NCI-H2029 (cell line): ENCODE measurements around the gene MMP23B.
"Not testable (repeated sequence)": the region's sequence is repeated elsewhere in the genome, so short reads cannot be mapped to it uniquely, and the experiment has no call there.

ENCODE experiments used
- DNase-seq: peaks from one replicate; lab custom pipeline; 2025; lab: John Stamatoyannopoulos, UW

The MMP23B gene

DNA sequence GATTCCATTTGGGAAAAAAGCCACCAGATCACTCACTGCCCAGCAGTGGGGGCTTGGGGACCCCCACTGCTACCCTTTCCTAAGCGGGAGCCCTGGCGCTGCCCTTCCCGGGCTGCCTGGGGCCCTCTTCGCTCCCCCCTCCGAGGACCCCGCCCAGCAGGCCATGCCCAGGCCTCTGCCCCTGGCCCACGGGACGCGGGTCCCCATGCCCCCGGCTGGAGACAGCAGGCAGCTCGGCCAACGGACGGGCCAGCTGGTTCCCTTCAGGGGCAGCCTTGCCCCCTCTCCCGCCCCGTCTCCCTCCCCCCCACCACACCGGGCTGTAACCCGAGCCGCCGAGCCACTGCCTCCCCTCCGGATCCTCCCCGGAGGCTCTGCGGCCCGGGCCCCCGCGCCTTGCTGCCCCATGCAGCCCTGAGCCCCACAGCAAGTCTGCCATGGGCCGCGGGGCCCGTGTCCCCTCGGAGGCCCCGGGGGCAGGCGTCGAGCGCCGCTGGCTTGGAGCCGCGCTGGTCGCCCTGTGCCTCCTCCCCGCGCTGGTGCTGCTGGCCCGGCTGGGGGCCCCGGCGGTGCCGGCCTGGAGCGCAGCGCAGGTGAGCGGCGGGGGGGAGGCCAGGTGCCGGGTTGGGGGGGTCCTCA is at the start of gene MMP23B:
TSS of gene MMP23B (plus strand) at position 392 of the 639 bp plus-strand sequence. CDS start at position 438, 46 bp downstream.
- no peak for DNase-seq

DNA sequence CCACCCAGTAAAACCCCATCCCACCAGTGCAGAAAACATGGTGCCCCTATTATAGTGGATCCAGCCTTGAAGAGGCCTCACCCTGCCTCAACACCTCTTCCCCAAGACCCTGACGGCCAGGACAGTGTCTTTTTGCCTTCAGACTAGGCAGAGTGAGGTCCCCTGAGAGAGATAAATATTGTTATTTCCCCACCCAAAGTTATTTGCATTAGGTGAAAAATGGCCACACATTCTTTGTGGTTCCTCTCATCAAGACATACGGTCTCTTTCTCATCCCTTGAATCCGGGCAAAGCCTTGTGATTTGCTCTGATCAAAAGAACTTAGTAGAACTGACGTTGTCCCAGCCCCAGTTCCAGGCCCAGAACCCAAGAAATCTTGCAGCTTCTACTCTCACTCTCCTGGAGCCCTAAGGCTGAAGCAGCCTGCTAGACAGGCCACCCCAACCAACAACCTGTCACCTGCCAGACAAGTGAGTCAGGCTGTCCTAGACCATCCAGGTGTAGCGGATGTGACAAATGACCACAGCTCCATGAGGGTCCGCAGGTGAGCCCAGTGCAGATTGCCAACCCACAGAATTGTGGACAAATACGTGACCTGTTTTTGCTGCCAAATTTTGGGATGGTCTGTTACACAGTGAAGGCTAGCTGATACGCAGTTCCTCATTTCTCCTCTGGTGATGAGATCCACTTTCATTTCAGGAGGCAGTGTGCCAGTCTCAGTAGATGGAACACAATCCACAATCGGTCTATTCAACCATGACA is 49.2 kb upstream of the MMP23B start:
- no peak for DNase-seq

DNA sequence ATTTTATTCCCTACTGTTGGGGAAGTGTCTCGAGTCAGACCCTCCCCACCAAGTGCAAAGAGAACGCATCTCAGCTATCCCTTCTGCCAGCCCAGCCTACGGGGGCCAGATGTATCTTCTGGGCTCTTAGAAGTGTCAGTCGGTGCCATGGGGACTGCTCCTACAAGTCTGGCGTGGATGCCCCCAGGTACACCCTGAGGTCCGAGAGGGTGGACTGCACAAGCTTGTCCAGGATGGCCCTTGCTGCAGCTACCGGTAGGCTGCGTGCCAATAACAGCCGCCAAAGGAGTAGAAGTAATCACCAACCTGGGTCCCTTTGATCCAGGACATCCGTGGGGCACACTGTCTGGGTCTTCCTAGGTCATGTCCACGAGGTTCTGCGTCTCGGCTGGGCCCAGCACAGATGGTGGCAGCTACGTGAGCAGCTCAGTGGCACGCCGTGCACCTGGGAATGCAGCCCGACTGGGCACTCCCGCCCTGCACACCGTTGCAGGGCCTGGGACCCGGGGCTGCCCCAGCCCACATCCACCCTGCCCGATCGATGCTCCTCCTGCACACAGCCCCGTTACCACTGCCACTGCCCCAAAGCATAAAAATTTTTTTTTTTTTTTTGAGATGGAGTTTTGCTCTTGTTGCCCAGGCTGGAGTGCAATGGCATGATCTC is 48.5 kb upstream of the MMP23B start:
- no peak for DNase-seq

DNA sequence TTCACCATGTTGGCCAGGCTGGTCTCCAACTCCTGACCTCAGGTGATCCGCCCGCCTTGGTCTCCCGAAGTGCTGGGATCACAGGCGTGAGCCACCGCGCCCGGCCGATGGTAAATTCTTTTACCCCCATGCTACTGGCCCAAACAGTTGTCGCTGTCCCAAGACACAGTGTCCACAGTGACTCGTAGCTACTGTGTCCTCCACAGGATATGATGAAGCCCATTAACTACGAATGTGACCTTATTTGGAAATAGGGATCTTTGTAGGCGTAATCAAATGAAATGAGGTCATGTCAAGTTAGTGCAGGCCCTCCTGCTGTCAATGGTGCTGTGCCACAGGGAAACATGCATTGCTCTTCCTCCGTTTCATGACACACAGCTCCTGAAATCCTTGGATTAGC is 40.5 kb upstream of the MMP23B start:
- DNase-seq, result no peak

DNA sequence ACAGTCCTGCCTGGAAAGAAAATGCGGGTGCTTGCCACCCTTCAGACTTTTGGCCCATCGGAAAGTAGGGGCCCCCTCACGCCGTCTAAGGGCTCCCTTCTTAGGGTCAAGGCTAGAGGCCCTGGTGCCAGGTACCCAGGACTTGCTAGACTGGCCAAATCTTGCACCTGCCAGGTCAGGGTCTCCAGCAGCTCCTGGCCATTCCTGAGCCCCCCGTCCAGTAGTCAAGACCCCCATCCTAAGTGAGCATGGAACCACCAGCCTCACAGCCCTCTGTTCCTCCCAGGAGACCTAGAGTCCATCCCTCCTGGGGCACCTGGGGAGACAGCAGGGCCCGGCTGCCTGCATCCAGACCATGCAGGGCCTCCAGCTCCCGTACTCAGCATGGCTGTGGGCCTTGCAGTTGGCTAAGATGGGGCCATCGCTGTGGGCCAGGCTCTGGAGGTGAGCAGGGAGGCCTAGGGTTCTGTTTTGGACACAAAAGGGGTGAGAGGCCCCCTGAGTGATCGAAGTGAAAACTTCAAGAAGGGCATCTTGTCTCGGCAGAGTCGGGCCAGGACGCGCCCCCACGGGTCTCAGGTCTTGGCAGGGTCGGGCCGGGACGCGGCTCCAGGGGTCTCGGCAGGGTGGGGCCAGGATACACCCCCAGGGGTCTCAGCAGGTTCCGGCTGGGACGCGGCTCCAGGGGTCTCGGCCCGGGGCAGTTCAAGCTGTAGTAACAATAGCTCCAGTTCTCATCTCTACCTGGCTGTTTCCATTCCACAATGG is 38.0 kb upstream of the MMP23B start:
- DNase-seq, result no peak

DNA sequence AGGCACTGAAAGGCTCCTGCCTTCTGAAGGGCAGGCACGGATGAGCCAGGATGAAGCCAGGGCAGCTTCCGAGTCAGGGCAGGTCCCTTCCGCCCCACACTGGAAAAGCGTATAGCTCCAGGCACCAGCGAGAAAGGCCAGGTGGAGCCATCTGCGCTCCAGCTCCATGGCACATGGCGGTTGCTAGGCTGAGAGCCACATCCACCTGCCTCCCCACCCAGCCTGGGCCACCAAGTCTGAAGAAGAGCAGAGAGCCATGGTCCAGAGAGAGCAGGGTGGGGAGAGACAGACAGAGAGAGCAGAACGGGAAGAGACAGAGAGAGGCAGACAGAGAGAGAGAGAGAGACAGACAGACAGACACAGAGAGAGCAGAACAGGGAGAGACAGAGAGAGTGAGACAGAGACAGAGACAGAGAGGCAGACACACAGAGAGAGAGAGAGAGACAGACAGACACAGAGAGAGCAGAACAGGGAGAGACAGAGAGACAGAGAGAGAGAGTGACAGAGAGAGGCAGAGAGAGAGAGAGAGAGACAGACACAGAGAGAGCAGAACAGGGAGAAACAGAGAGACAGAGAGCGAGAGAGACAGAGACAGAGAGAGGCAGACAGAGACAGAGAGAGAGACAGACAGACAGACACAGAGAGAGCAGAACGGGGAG is 37.2 kb upstream of the MMP23B start:
- DNase-seq, result no peak

DNA sequence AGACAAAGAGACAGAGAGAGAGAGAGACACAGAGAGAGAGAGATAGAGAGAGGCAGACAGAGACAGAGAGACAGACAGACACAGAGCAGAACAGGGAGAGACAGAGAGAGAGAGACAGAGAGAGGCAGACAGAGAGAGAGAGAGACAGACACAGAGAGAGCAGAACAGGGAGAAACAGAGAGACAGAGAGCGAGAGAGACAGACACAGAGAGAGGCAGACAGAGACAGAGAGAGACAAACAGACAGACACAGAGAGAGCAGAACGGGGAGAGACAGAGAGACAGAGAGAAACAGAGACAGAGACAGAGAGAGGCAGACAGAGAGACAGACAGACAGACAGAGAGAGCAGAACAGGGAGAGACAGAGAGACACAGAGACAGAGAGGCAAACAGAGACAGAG is 36.6 kb upstream of the MMP23B start:
- not testable (repeated sequence) for DNase-seq

DNA sequence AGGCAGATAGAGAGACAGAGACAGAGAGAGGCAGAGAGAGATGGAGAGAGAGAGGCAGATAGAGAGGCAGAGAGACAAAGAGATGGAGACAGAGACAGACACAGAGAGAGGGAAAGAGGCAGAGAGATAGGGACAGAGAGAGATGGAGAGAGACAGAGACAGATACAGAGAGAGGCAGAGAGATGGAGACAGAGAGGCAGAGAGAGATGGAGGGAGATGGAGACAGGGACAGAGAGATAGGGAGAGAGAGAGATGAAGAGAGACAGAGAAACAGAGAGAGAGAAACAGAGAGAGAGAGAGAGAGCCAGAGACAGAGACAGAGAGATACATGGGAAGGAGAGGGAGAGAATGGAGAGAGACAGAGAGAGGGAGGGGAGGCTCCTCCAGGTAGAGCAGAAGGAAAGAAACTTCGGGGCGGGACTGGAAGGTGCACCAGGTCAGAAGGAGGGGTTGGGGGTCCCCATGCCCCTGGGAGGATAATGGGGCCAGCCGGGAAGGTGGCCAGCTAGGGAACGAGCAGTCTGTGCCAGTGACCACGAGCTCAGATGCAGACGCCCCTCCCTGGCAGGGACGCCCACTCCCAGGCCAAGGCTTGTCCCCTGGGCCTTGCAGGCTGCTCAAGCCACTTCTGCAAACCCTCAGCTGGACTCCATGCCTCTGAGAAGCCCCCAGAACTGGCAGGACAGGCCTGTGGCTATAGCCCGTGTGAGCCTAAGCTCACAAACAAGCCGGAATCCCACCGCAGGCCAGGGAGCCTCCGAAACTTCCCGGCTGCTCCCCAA is 35.3 kb upstream of the MMP23B start:
- DNase-seq, result no peak

DNA sequence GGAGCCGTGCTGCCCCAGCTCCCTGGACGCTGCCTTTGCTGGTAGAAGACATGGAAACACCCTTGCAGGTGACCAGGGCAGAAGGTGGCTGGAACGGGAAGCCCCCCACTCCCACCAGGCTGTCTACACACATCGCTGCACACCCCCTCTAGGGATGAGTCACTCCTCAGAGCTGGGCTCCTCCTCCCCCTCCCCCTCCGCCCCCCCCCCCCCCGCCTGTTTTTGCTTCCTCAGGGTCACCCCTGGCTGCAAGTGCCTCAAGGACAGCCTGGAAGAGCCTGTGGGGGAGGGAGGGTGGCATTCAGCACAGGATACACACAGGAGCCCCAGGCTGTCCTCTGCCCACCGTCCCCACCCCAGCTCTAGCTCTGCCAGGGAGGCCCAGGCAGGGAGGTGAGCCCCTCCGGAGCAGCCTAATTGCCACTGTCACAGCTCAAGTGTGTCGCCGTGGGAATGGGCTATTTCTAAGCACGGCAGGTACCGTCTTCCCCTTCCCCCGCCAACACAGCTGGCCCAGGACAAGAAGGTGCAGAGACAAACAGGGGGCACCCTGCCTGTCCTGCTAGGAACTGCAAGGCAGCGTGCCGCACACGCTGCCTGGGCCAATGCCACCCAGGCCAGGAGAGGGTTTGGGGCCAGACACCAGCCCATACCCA is 34.6 kb upstream of the MMP23B start:
- no peak for DNase-seq

DNA sequence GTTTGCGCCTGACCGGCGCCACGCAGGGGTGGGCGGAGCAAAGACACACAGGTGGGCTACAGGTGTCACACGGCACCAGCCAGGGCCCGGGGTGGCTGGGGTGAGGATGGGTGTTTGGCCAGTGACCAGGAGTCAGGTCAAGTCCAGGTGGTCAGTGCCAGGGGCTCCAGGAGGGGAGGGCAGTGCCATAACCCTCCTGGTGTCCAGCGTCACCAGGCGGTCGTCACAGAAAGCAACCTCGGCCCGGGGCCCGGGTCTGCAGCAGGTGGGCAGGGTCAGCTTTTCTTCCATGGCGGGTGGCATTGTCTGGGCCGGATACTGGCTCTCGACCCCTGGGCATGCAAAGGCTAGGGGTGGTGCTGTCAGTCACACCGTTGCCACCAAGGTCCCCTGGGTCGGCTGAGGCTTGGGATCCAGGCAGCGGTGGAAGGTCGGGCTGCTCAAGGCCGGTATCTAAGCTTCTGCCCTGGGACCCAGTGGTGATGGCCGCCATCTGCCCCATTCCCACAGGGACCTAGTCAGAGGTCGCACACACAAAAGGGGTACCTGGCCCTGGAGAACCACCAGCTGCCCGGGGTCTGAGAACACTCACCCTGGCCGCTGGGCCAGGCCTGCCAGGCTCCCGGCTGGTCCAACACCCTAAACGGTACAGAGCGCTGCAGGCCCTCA is 33.8 kb upstream of the MMP23B start:
- DNase-seq, result no peak

DNA sequence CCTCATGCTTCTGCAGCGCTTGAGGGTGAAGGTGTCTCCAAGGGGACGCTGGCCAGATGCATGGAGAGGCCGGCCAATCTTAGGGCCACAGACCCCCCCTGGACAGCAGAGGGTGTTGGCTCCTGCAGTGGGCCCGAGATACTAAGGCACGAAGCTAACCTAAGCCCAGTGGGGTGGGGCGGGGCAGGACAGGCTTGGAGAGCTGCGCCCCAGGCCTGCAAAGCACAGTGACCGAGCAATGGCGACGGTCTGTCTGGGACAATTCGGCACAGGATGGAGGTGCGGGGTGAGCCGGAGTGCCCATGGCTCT is 33.3 kb upstream of the MMP23B start:
- DNase-seq, result no peak

DNA sequence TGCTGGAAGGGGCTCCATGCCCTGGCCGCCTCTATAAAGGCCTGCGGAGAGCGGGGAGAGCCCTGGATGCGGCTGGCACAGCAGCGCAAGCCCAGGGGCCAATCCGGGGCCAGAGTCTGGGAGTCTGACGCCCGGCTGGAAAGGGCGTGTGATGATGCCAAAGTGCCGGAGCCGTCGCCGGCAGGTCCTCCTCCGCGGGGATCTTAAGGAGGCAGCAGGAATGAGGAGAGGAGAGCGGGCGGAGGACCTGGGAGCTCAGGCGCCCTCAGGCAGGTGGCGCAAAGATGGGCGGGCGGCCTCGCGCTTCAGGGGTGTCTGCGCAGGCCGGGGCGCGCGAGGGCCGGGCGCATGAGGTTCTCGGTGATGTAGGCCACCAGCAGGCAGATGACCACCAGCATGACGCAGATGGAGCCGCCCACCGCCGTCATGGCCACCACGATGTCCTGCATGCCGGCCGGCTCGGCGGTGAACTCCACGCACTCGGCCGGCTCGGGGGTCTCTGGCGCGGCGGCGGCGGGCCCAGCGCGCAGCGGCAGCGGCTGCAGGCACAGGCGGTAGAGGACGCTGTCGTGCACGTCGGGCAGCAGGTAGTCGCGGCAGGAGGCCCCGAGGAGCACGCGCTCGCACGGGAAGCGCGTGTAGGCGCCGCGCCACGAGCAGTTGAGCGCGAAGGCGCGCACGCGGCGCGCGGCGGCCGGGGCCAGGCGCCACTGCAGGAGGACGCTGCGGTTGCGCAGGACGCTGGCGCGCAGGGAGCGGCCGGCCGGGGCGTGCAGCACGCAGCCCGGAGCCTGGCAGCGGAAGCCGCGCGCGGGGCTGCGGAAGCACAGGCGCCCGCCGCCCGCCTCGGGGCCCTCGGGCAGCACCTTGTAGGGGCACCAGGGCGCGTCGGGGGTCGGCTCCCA is 32.7 kb upstream of the MMP23B start:
- no peak for DNase-seq

DNA sequence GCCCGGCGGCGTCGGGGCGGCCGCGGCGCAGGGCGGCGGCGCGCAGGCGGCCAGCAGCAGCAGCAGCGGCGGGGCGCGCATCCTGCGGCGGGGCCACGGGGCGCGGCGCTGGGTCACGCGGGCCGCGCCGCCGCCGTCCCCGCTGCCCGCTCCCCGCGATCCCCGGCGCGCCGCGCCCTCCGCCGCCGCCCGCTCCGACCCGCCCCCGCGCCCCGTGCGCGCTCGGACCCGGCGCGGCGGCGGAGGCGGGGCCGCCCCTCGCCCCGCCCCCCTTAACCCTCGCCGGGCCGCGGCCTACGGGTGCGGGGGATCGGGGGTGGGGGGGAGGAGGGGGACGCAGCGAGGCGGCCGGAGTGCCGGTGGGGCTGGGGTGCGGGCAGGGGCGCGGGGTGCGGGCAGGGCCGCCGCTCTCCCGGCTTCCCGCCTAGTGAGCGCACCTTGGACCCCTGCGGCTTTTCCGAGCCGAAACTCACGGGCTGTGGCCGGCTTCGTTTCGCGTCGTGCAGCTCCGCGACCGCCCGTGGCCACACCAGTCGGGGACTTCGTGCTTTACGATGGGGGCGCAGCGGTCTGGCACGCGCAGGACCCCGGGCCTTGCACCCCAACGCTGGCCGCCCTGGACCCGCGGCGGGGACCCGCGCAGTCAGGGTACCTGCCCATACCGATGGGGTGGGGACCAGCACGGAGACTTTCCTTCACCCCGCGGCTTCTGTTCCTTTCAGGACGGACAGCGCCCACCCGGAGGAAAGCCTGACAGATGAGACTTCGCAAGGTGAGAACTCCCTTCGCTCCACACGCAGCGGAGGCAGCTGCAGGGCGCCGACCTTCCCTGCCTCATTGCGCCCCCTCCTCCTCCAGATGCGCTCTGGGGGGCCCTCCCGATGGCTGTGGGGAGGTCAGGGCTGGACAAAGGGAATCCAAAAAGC is 31.8 kb upstream of the MMP23B start, which contains the start of gene FNDC10:
TSS of gene FNDC10 (minus strand) at position 201 of the 926 bp plus-strand sequence. CDS start at position 81, 120 bp downstream.
- no peak for DNase-seq

DNA sequence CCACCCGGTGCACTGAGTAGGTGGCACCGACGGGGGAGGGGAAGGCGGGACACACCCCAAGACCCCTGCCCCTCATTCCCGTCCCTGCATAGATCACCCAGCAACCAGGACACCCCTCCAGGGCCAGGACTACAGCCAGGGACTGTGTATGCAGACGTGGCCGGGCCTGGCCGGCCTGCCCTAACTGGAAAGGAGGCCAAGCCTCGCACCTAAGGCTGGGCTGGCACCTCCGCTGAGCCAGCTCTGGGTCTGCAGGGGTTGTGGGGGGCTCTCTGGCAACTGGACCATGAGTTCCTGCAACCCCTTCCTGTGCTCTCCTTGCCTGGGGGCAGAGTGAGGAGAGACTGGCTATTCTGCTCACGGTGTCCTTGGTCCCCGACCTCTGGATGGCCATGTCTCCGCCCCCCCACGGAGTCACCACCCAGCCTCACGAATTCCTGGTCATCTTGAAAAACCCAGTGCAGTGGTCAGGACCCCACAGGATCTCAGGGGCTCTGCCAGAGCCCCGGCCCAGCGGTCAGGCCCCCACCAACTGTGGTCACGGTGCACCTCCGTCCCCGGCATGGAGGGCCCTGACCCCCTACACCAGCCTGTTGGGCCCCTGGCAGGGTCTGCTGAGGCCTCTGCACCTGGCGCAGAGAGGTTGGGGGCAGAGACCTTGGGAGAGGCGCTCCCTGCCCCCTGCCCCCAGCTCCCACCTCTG is 31.0 kb upstream of the MMP23B start:
- no peak for DNase-seq

DNA sequence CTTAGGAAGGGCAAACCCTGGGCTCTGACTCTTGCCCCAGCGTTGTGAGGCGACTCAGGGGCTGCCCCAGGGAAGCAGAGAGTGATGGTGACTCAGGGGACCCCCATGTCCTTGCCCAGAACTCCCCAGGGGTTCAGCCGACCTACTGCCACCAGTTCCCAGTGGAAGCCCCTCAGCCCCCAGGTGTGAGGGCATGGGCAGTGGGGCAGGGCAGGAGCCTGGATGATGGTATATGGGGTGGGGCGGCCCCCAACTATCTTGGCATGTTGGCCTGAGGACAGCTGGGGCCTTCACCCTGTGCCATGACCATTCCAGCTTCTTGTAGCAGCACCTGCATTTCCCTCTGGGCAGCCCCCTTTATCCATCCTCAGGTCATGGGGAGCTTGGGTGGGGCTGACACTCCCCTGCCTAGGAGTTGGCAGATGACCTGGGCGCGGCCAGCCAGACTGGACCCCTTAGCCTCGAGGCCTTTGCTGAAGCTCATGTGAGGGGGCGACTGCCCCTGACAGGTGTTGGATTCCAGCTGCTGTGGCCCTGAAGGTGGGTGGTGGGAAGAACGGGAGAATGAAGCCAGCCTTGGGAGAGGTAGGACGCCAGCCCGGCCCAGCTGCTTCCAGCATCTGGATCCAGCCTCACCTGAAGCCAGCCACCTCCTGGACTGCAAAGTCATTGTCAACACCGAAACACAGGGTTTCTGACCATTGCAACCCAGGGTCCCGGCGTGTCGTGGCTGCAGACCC is 30.2 kb upstream of the MMP23B start:
- no peak for DNase-seq

DNA sequence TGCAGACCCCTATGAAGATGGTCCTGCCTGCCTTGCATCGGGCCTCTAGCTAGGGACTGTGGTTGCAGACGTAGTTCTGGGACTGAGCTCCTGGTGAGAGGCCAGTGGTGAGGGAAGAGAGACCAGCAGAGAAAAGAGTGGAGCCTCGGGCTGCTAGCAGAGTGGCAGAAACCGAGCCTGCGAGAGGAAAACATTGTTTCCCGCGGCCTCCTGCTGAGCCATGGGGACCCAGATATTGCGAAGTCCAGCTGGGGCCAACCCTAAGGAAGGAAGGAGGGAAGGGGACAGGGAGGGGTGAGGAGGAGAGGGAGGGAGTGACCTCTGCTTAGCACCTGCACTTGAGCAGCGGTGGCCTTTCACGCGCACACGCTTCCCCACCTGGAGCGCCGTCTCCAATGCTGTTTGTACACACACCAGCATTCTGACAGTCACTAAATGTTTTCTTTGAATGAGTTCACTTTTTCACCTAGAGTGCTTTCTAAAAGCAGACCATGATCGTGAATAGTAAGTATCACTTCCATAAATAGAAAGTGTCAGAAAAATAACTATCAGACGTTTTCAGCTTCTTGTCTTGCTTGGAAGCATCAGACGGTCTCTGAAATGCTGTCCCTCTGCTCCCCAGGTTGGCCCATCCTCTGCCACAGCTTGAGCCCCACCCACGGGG is 29.5 kb upstream of the MMP23B start:
- DNase-seq, result no peak
